ENCODE results near the gene PLK1.

- TF ChIP-seq, protein P1, sequence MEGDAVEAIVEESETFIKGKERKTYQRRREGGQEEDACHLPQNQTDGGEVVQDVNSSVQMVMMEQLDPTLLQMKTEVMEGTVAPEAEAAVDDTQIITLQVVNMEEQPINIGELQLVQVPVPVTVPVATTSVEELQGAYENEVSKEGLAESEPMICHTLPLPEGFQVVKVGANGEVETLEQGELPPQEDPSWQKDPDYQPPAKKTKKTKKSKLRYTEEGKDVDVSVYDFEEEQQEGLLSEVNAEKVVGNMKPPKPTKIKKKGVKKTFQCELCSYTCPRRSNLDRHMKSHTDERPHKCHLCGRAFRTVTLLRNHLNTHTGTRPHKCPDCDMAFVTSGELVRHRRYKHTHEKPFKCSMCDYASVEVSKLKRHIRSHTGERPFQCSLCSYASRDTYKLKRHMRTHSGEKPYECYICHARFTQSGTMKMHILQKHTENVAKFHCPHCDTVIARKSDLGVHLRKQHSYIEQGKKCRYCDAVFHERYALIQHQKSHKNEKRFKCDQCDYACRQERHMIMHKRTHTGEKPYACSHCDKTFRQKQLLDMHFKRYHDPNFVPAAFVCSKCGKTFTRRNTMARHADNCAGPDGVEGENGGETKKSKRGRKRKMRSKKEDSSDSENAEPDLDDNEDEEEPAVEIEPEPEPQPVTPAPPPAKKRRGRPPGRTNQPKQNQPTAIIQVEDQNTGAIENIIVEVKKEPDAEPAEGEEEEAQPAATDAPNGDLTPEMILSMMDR (IDR thresholded peaks at IDR 0.05; ENCODE audit: low read length): peak; percentile 35
- TF ChIP-seq EZH2 (optimal IDR thresholded peaks at IDR 0.05; ENCODE audit: low read depth, low read length): no peak
These were observed at the start of gene PLK1 for GRCh38 chr16:23678430-23679273.
